CD14-positive monocyte (primary cell): ENCODE data around the gene AFG3L2. TPM values are rescaled to one million over a fixed set of nuclear protein-coding genes. Genes with fewer than 3 reads are reported as not detected.

Source experiments
- DNase-seq, 3 donors: peaks; one replicate each; pipeline ENCODE4 v3.0.0-alpha.2; 2011 to 2022
- H2AFZ ChIP-seq: 2 replicates; pipeline ENCODE4 v1.6.0; 2012; ENCODE audit warnings: mild to moderate bottlenecking, low read depth, low read length, inconsistent platforms; ENCODE audit not compliant: insufficient read depth, poor library complexity, severe bottlenecking
- H3K27ac ChIP-seq, 2 donors: 1 replicate in 1 of 2; 2 replicates in 1 of 2; pipeline ENCODE4 v1.5.1; 2012 to 2013; ENCODE audit warnings: low read length in 2 of 2, control low read depth in 1 of 2, inconsistent platforms in 1 of 2, low read depth in 1 of 2, mild to moderate bottlenecking in 1 of 2
- H3K27me3 ChIP-seq, 2 donors: one replicate each; pipeline versions ENCODE4 v1.6.0 to v1.6.1; 2011 to 2013; ENCODE audit warnings: low read length in 2 of 2; ENCODE audit not compliant: control insufficient read depth in 2 of 2, insufficient read depth in 2 of 2
- H3K36me3 ChIP-seq, 2 donors: replicated peaks in 1 of 2; 1 replicate in 1 of 2; 2 replicates in 1 of 2; pipeline versions ENCODE4 v1.5.1 to v1.6.1; 2012 to 2013; ENCODE audit warnings: low read length in 2 of 2, control low read depth in 1 of 2, inconsistent platforms in 1 of 2, mild to moderate bottlenecking in 1 of 2; ENCODE audit not compliant: insufficient read depth in 2 of 2, control insufficient read depth in 1 of 2
- H3K4me1 ChIP-seq, 2 donors: 1 replicate in 1 of 2; 2 replicates in 1 of 2; pipeline versions ENCODE4 v1.5.1 to v1.6.1; 2012 to 2013; ENCODE audit warnings: low read length in 2 of 2, control low read depth in 1 of 2, inconsistent platforms in 1 of 2, mild to moderate bottlenecking in 1 of 2, moderate library complexity in 1 of 2; ENCODE audit not compliant: insufficient read depth in 2 of 2, control insufficient read depth in 1 of 2
- H3K4me2 ChIP-seq: replicated peaks from 2 replicates; pipeline ENCODE3; 2012; ENCODE audit warnings: low read length, moderate library complexity, mild to moderate bottlenecking; ENCODE audit not compliant: poor library complexity, severe bottlenecking; ENCODE audit errors: extremely low read depth
- H3K4me3 ChIP-seq, 3 experiments: fragments of 200-600 bp in 1 of 3; sonication (generic) in 1 of 3; replicated peaks in 1 of 3; 1 replicate in 2 of 3; 2 replicates in 1 of 3; pipeline ENCODE4 v1.5.1; 2011 to 2013; ENCODE audit warnings: low read length in 3 of 3, mild to moderate bottlenecking in 3 of 3, control low read depth in 2 of 3, low read depth in 2 of 3, inconsistent platforms in 1 of 3, moderate library complexity in 1 of 3
- H3K79me2 ChIP-seq: 2 replicates; pipeline ENCODE4 v1.6.0; 2012; ENCODE audit warnings: mild to moderate bottlenecking, control low read depth, inconsistent platforms, low read length, moderate library complexity; ENCODE audit not compliant: insufficient read depth
- H3K9ac ChIP-seq: 2 replicates; pipeline ENCODE4 v1.6.0; 2017; ENCODE audit warnings: low read length, mild to moderate bottlenecking; ENCODE audit not compliant: insufficient read depth, poor library complexity, severe bottlenecking
- H3K9me3 ChIP-seq, 2 donors: replicated peaks in 1 of 2; 1 replicate in 1 of 2; 2 replicates in 1 of 2; pipeline versions ENCODE4 v1.5.1 to v1.6.1; 2012 to 2013; ENCODE audit warnings: low read length in 2 of 2, control low read depth in 1 of 2; ENCODE audit not compliant: control insufficient read depth in 1 of 2, insufficient read depth in 1 of 2
- H4K20me1 ChIP-seq: 2 replicates; pipeline ENCODE4 v1.6.0; 2012; ENCODE audit warnings: mild to moderate bottlenecking, low read length, control low read depth, moderate library complexity; ENCODE audit not compliant: insufficient read depth
- H3K27ac Mint-ChIP-seq, 7 donors: one replicate each; pipeline ENCODE4 v1.8.0; 2020; ENCODE audit warnings: mild to moderate bottlenecking in 7 of 7, mixed read lengths in 7 of 7, moderate library complexity in 6 of 7, inconsistent platforms in 2 of 7
- H3K27me3 Mint-ChIP-seq, 3 donors: one replicate each; pipeline ENCODE4 v1.8.0; 2021 to 2022; ENCODE audit warnings: low read depth in 3 of 3, mild to moderate bottlenecking in 3 of 3, mixed read lengths in 3 of 3, moderate library complexity in 3 of 3, inconsistent platforms in 1 of 3
- H3K36me3 Mint-ChIP-seq, 2 donors: one replicate each; pipeline ENCODE4 v1.8.0; 2020; ENCODE audit warnings: mixed read lengths in 2 of 2, inconsistent platforms in 1 of 2, mild to moderate bottlenecking in 1 of 2
- H3K4me1 Mint-ChIP-seq: one replicate; pipeline ENCODE4 v1.8.0; 2020; ENCODE audit warnings: mild to moderate bottlenecking, mixed read lengths
- H3K4me3 Mint-ChIP-seq, 2 donors: one replicate each; pipeline ENCODE4 v1.8.0; 2020; ENCODE audit warnings: mild to moderate bottlenecking in 2 of 2, mixed read lengths in 2 of 2, moderate library complexity in 1 of 2
- H3K9me3 Mint-ChIP-seq, 7 donors: one replicate each; pipeline ENCODE4 v1.8.0; 2020 to 2022; ENCODE audit warnings: mixed read lengths in 7 of 7, mild to moderate bottlenecking in 6 of 7, moderate library complexity in 6 of 7, inconsistent platforms in 2 of 7
- CTCF ChIP-seq: fragments of 200-600 bp; IDR thresholded peaks from one replicate; pipeline ENCODE4 v1.8.0; 2022; ENCODE audit warnings: antibody characterized with exemption, mild to moderate bottlenecking
- WGBS: methylation state at CpG from one replicate; pipeline ENCODE4 v1.1.5; 2013; ENCODE audit warnings: missing lambda C conversion rate; ENCODE audit not compliant: insufficient coverage; 5-methylcytosine and 5-hydroxymethylcytosine counted together
- intact Hi-C, 2 donors: fragments of 100-400 bp; cut with micrococcal nuclease; formaldehyde crosslinking; loops; one replicate each; pipeline versions ENCODE4 v1.15.0 to v1.15.1; 2023
- polyA plus RNA-seq, 3 donors: library from polyadenylated mRNA; depleted of rRNA in 1 of 3; unstranded in 2 of 3; stranded (reverse) in 1 of 3; fragments of 300-500 nt in 2 of 3; fragments of >200 nt in 1 of 3; fragmentation: Illumina TruSeq in 2 of 3; gene quantifications; 1 replicate in 2 of 3; 2 replicates in 1 of 3; pipeline ENCODE4 v1.2.3, GENCODE V29; 2012 to 2021

The AFG3L2 gene
- polyA plus RNA-seq, 3 donors = 13.9 to 15.5 (median 13.9) TPM

- H3K4me3 Mint-ChIP-seq = no peak overlapping the region
- TF ChIP-seq CTCF = no peak
- DNase-seq = no peak
- Histone ChIP-seq H3K4me2 (no peak overlapping the region), H3K9ac (no peak overlapping the region), H3K4me1 (peaks cover 14 to 16% of the 10 kb centered on the region in 2 donors), H3K9me3 (no peaks in the 10 kb centered on the region), H3K4me3 (no peak overlapping the region), H4K20me1 (no peaks in the 10 kb centered on the region), H3K27me3 (no peaks in the 10 kb centered on the region), H2AFZ (no peak overlapping the region), H3K79me2 (no peaks in the 10 kb centered on the region), H3K36me3 (no peaks in the 10 kb centered on the region), H3K27ac (no peak overlapping the region)
- WGBS = 34% methylated on average over 6 of the region's 9 CpGs
- intact Hi-C loops = no loop called here
- peaks cover 0 to 12% (median 5%) of the 10 kb centered on the region in 3 donors for H3K27me3 Mint-ChIP-seq
- H3K27ac Mint-ChIP-seq = no peak overlapping the region
- peaks cover 0 to 2% (median 0%) of the 10 kb centered on the region in 7 donors for H3K9me3 Mint-ChIP-seq
- peaks cover 12% of the 10 kb centered on the region for H3K4me1 Mint-ChIP-seq
- peaks cover 2 to 3% of the 10 kb centered on the region in 2 donors for H3K36me3 Mint-ChIP-seq
These were observed 45.9 kb upstream of the AFG3L2 start for GRCh38 chr18:12422936-12423335.

GRCh38 chr18:12421732-12422131 lies 44.7 kb upstream of the AFG3L2 start:
- 100% methylated on average over 2 of the region's 5 CpGs for WGBS
- Mint-ChIP-seq H3K27me3 (peaks cover 0 to 12% (median 5%) of the 10 kb centered on the region in 3 donors), H3K4me1 (peaks cover 12% of the 10 kb centered on the region), H3K36me3 (no peaks in the 10 kb centered on the region), H3K9me3 (peaks cover 0 to 2% (median 0%) of the 10 kb centered on the region in 7 donors), H3K27ac (no peak overlapping the region), H3K4me3 (no peak overlapping the region)
- H3K9ac ChIP-seq = no peak overlapping the region
- no peak overlapping the region for H3K4me2 ChIP-seq
- H3K9me3 ChIP-seq = no peaks in the 10 kb centered on the region
- peaks cover 14 to 16% of the 10 kb centered on the region in 2 donors for H3K4me1 ChIP-seq
- intact Hi-C loops = no loop called here
- no peak overlapping the region for H2AFZ ChIP-seq
- no peak for DNase-seq
- no peaks in the 10 kb centered on the region for H3K27me3 ChIP-seq
- no peak overlapping the region for H3K27ac ChIP-seq
- H3K79me2 ChIP-seq = no peaks in the 10 kb centered on the region
- no peak overlapping the region for H3K4me3 ChIP-seq
- no peak for TF ChIP-seq CTCF
- H4K20me1 ChIP-seq = no peaks in the 10 kb centered on the region
- no peaks in the 10 kb centered on the region for H3K36me3 ChIP-seq
